ENCODE results near the gene MSLN.

The MSLN gene

DNA sequence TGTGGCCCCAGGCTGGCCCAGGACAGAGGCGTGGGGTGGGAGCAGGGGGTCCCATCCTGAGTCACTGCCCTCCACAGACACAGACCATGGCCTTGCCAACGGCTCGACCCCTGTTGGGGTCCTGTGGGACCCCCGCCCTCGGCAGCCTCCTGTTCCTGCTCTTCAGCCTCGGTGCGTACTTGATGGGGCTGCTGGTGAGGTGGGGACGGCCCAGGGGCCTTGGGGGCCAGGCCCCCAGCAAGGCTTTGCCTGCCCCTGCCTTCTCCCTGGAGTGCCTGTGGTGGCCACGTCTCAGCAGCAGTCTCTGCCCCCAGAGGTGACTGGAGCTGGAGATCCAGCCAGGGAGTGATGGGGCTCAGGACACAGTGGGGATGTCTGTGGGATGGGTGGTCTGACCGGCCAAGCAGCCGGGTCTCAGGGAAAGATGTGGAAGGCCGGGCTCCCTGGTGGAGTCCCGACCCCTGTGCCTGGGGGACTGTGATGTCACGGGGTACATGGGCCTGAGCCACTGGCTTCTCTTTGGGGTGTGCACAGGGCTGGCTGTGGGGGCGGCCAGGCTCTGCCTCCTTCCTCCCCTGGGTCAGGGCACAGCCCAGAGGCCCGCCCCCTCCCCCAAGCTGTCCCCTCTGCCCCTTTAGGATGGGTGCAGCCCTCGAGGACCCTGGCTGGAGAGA is 2.2 kb downstream of the MSLN start:
- Histone ChIP-seq H3K79me2 (ENCODE audit: low read length) (no peaks in the 10 kb centered on the region), H3K4me1 (ENCODE audit: low read length) (no peaks in the 10 kb centered on the region), H3K27ac (ENCODE audit: low read length) (no peak overlapping the region), H2AFZ (ENCODE audit: low read depth, low read length) (no peak overlapping the region), H4K20me1 (ENCODE audit: insufficient read depth, low read length) (no peaks in the 10 kb centered on the region), H3K27me3 (ENCODE audit: low read depth, low read length) (no peaks in the 10 kb centered on the region), H3K9ac (ENCODE audit: low read length) (no peak overlapping the region), H3K4me3 (ENCODE audit: low read length) (no peak overlapping the region), H3K4me2 (ENCODE audit: low read length) (no peak overlapping the region), H3K9me3 (ENCODE audit: insufficient read depth, low read length) (no peaks in the 10 kb centered on the region), H3K36me3 (replicated peaks; ENCODE audit: low read depth, low read length) (no peaks in the 10 kb centered on the region)
- TF ChIP-seq, protein P1, sequence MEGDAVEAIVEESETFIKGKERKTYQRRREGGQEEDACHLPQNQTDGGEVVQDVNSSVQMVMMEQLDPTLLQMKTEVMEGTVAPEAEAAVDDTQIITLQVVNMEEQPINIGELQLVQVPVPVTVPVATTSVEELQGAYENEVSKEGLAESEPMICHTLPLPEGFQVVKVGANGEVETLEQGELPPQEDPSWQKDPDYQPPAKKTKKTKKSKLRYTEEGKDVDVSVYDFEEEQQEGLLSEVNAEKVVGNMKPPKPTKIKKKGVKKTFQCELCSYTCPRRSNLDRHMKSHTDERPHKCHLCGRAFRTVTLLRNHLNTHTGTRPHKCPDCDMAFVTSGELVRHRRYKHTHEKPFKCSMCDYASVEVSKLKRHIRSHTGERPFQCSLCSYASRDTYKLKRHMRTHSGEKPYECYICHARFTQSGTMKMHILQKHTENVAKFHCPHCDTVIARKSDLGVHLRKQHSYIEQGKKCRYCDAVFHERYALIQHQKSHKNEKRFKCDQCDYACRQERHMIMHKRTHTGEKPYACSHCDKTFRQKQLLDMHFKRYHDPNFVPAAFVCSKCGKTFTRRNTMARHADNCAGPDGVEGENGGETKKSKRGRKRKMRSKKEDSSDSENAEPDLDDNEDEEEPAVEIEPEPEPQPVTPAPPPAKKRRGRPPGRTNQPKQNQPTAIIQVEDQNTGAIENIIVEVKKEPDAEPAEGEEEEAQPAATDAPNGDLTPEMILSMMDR (IDR thresholded peaks at IDR 0.05; ENCODE audit: low read depth, low read length), result no peak
- TF ChIP-seq EZH2phosphoT487 (IDR thresholded peaks at IDR 0.05; ENCODE audit: low read depth), result no peak

DNA sequence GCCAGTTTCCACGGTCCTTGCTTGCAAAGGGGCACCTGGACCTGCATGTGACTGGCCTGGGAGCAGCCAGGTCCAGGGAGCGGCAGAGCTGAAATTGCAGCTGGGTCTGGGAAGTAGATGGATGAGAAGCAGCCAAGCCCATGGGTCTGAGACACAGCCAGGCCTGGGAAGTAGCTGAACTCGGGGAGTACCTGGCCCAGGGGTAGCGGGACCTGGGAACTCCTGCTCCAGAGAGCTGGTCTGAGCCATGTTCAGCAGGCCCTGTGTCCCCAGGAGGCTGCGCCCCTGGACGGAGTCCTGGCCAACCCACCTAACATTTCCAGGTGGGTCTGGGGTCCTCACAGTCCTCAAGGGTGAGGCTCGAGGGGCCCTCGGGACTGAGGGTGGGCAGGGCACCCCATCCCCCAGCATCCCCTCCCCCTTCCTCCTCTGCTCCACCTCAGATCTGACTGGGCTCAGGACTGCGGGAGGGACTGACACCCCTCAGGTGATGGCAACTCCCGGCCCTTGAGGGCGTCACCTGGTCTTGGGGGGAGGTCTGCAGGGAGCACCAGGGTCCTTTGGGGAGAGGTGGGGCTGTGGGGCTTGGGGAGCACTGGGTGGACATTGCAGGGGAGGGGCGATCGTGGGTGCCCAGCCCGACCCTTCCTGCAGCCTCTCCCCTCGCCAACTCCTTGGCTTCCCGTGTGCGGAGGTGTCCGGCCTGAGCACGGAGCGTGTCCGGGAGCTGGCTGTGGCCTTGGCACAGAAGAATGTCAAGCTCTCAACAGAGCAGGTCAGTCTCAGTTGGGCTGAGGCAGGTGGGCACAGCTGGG is 3.0 kb downstream of the MSLN start:
- Histone ChIP-seq H3K9ac (ENCODE audit: low read length) (no peak overlapping the region), H3K27me3 (ENCODE audit: low read depth, low read length) (no peaks in the 10 kb centered on the region), H3K36me3 (replicated peaks; ENCODE audit: low read depth, low read length) (no peaks in the 10 kb centered on the region), H3K9me3 (ENCODE audit: insufficient read depth, low read length) (no peaks in the 10 kb centered on the region), H3K79me2 (ENCODE audit: low read length) (no peaks in the 10 kb centered on the region), H3K4me1 (ENCODE audit: low read length) (no peaks in the 10 kb centered on the region), H3K4me2 (ENCODE audit: low read length) (no peak overlapping the region), H3K4me3 (ENCODE audit: low read length) (no peak overlapping the region), H2AFZ (ENCODE audit: low read depth, low read length) (no peak overlapping the region), H3K27ac (ENCODE audit: low read length) (no peak overlapping the region), H4K20me1 (ENCODE audit: insufficient read depth, low read length) (no peaks in the 10 kb centered on the region)
- TF ChIP-seq, protein P1 (IDR thresholded peaks at IDR 0.05; ENCODE audit: low read depth, low read length), result no peak
- TF ChIP-seq EZH2phosphoT487 (IDR thresholded peaks at IDR 0.05; ENCODE audit: low read depth), result no peak

DNA sequence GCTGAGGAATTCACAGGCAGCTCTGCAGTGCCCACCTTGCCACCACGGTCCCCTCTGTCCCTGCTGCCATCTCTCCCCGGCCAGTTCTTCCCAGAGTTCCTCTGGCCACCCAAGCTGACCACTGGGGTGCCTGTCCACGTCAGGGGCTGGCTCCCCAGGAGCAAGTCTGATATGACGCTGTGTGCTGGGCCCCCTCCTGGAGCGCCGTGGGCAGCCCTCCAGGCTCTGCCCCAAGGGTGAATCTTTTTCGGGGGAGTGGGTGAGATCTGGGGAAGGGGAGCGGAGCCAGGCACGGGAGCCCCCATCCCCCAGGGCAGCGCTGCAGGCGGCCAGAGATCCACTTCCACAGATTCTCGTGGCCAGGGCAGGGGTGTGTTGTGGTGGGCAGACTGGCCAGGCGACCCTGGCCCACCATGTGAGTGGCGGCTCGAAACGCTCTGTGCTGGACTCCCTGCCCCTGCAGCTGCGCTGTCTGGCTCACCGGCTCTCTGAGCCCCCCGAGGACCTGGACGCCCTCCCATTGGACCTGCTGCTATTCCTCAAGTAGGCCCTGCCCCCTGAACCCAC is 3.7 kb downstream of the MSLN start:
- no peaks in the 10 kb centered on the region for H3K36me3 ChIP-seq (replicated peaks; ENCODE audit: low read depth, low read length)
- H3K9me3 ChIP-seq (ENCODE audit: insufficient read depth, low read length), result no peaks in the 10 kb centered on the region

More for the DNA sequence above, 3.7 kb downstream of the MSLN start:
- Histone ChIP-seq H3K4me1 (ENCODE audit: low read length) (no peaks in the 10 kb centered on the region), H3K79me2 (ENCODE audit: low read length) (no peaks in the 10 kb centered on the region), H3K4me2 (ENCODE audit: low read length) (no peak overlapping the region), H3K4me3 (ENCODE audit: low read length) (no peak overlapping the region), H3K27ac (ENCODE audit: low read length) (no peak overlapping the region), H2AFZ (ENCODE audit: low read depth, low read length) (no peak overlapping the region), H3K27me3 (ENCODE audit: low read depth, low read length) (no peaks in the 10 kb centered on the region), H3K9ac (ENCODE audit: low read length) (no peak overlapping the region), H4K20me1 (ENCODE audit: insufficient read depth, low read length) (no peaks in the 10 kb centered on the region)
- TF ChIP-seq, protein P1 (IDR thresholded peaks at IDR 0.05; ENCODE audit: low read depth, low read length), result no peak
- no peak for TF ChIP-seq EZH2phosphoT487 (IDR thresholded peaks at IDR 0.05; ENCODE audit: low read depth)

Measured in OCI-LY3 (cell line).